ENCODE results near the gene KIAA0825. TPM values are rescaled to one million over a fixed set of nuclear protein-coding genes. Genes with fewer than 3 reads are reported as not detected.
"Not testable (repeated sequence)": the region's sequence is repeated elsewhere in the genome, so short reads cannot be mapped to it uniquely, and the experiment has no call there.

KIAA0825 gene
- total and polyA plus RNA-seq, 2 experiments from 2014 or later, result 1.7 to 1.8 TPM

- not testable (repeated sequence) for H3F3A ChIP-seq (replicated peaks; ENCODE audit: low read depth); H3K4me1 ChIP-seq (ENCODE audit: insufficient read depth); H3K4me2 ChIP-seq; H2AFZ ChIP-seq; H3K27ac ChIP-seq (ENCODE audit: low read depth); H3K4me1 Mint-ChIP-seq; H3K4me3 Mint-ChIP-seq; DNase-seq (ENCODE audit: low spot score); H3K27me3 Mint-ChIP-seq (ENCODE audit: insufficient read depth, low read depth, poor library complexity); H3K9me2 ChIP-seq (ENCODE audit: insufficient read depth); H3K27me3 ChIP-seq (ENCODE audit: insufficient read depth); H3K79me2 ChIP-seq (replicated peaks; ENCODE audit: insufficient read depth); H3K4me3 ChIP-seq; H3K27ac Mint-ChIP-seq; ATAC-seq; H4K20me1 ChIP-seq (replicated peaks; ENCODE audit: insufficient read depth)
- Mint-ChIP-seq H3K9me3 (peaks cover 57% of the 10 kb centered on the region), H3K36me3 (ENCODE audit: low read depth) (peaks cover 52% of the 10 kb centered on the region)
- H3K36me3 ChIP-seq (ENCODE audit: insufficient read depth), result peaks cover 19% of the 10 kb centered on the region
Observed at GRCh38 chr5:94143621-94144020, 474.8 kb downstream of the KIAA0825 start.

- ATAC-seq (no peak), DNase-seq (ENCODE audit: low spot score) (no peak)
- Mint-ChIP-seq H3K4me1 (no peaks in the 10 kb centered on the region), H3K9me3 (peaks cover 84% of the 10 kb centered on the region), H3K4me3 (no peak overlapping the region), H3K27me3 (ENCODE audit: insufficient read depth, low read depth, poor library complexity) (peaks cover 4% of the 10 kb centered on the region), H3K36me3 (ENCODE audit: low read depth) (peaks cover 53% of the 10 kb centered on the region), H3K27ac (no peak overlapping the region)
- Histone ChIP-seq H3K4me3 (no peak overlapping the region), H3K4me2 (no peak overlapping the region), H3K36me3 (ENCODE audit: insufficient read depth) (peaks cover 13% of the 10 kb centered on the region), H3K79me2 (replicated peaks; ENCODE audit: insufficient read depth) (no peaks in the 10 kb centered on the region), H4K20me1 (replicated peaks; ENCODE audit: insufficient read depth) (no peaks in the 10 kb centered on the region), H3K4me1 (ENCODE audit: insufficient read depth) (no peaks in the 10 kb centered on the region), H3F3A (replicated peaks; ENCODE audit: low read depth) (no peaks in the 10 kb centered on the region), H3K27ac (ENCODE audit: low read depth) (no peak overlapping the region), H3K27me3 (ENCODE audit: insufficient read depth) (no peaks in the 10 kb centered on the region), H3K9me2 (ENCODE audit: insufficient read depth) (no peaks in the 10 kb centered on the region), H2AFZ (no peak overlapping the region)
- TF ChIP-seq ZNF462 (CRISPR knock-in tag; IDR thresholded peaks at IDR 0.05), result no peak
- TF ChIP-seq NANOG (IDR thresholded peaks at IDR 0.05; ENCODE audit: borderline replicate concordance), result no peak
- TF ChIP-seq CTCF (conservative IDR thresholded peaks at IDR 0.05; ENCODE audit: low read depth in 2 of 2), result no peak
- TF ChIP-seq STAT1 (IDR thresholded peaks at IDR 0.05; ENCODE audit: unreplicated experiment), result no peak
- no peak for TF ChIP-seq ZNF331 (CRISPR knock-in tag; IDR thresholded peaks at IDR 0.05; ENCODE audit: low read depth)
- no peak for TF ChIP-seq CREB1 (CRISPR knock-in tag; IDR thresholded peaks at IDR 0.05; ENCODE audit: low read depth)
- no peak for TF ChIP-seq ETS1 (IDR thresholded peaks at IDR 0.05)
- no peak for TF ChIP-seq EZH2 (IDR thresholded peaks at IDR 0.05; ENCODE audit: low read depth, unreplicated experiment)
- no peak for TF ChIP-seq ZNF114 (CRISPR knock-in tag; IDR thresholded peaks at IDR 0.05)
- TF ChIP-seq REST (IDR thresholded peaks at IDR 0.05; ENCODE audit: unreplicated experiment), result no peak
Observed at GRCh38 chr5:94140300-94140699, 478.1 kb downstream of the KIAA0825 start.

Measured in GM23338 (cell line).